Heart left ventricle (tissue), 16 donors: ENCODE measurements around the gene ALDH9A1. TPM values are rescaled to one million over a fixed set of nuclear protein-coding genes. Genes with fewer than 3 reads are reported as not detected.
"Not testable (repeated sequence)": the region's sequence is repeated elsewhere in the genome, so short reads cannot be mapped to it uniquely, and the experiment has no call there.

ENCODE experiments used
- ATAC-seq, 4 donors: fragments of 200-7000 bp; cut with Tn5 transposase; one replicate each; pipeline ENCODE4 v1.9.1; 2020 to 2022; ENCODE audit warnings: moderate library complexity in 4 of 4, mild to moderate bottlenecking in 3 of 4, moderate number of reproducible peaks in 1 of 4
- DNase-seq, 5 donors: peaks; one replicate each; pipeline ENCODE4 v3.0.0-alpha.2; 2020
- H3K27ac ChIP-seq, 12 donors: fragments of 200-600 bp; sonication (generic) in 4 of 12; one replicate each; pipeline versions ENCODE4 v1.5.0 to v1.8.0; 2016 to 2022; ENCODE audit warnings: mild to moderate bottlenecking in 2 of 12
- H3K27me3 ChIP-seq, 9 donors: fragments of 200-600 bp; sonication (generic) in 2 of 9; one replicate each; pipeline versions ENCODE4 v1.5.1 to v1.8.0; 2016 to 2022; ENCODE audit warnings: mild to moderate bottlenecking in 3 of 9
- H3K36me3 ChIP-seq, 9 donors: fragments of 200-600 bp; sonication (generic) in 2 of 9; one replicate each; pipeline versions ENCODE4 v1.5.0 to v1.8.0; 2018 to 2022; ENCODE audit warnings: mild to moderate bottlenecking in 2 of 9
- H3K4me1 ChIP-seq, 12 donors: fragments of 200-600 bp; sonication (generic) in 4 of 12; one replicate each; pipeline versions ENCODE4 v1.5.0 to v1.8.0; 2016 to 2022; ENCODE audit warnings: mild to moderate bottlenecking in 3 of 12
- H3K4me3 ChIP-seq, 12 donors: fragments of 200-600 bp; sonication (generic) in 4 of 12; one replicate each; pipeline versions ENCODE4 v1.5.0 to v1.8.0; 2017 to 2022; ENCODE audit warnings: mild to moderate bottlenecking in 9 of 12, moderate library complexity in 4 of 12
- H3K9me3 ChIP-seq, 12 donors: fragments of 200-600 bp; sonication (generic) in 4 of 12; one replicate each; pipeline versions ENCODE4 v1.5.0 to v1.8.0; 2016 to 2022; ENCODE audit warnings: mild to moderate bottlenecking in 1 of 12
- POLR2A ChIP-seq, 2 donors: fragments of 450-650 bp; IDR thresholded peaks; one replicate each; pipeline ENCODE4 v1.6.1; 2017; ENCODE audit warnings: antibody characterized with exemption in 2 of 2, mild to moderate bottlenecking in 2 of 2, moderate library complexity in 2 of 2
- WGBS, 4 donors: extraction: QIAGEN DNeasy Blood & Tissue Kit in 2 of 4; methylation state at CpG; one replicate each; pipeline versions ENCODE4 v1.1.5 to v1.1.7; 2013 to 2018; 5-methylcytosine and 5-hydroxymethylcytosine counted together
- intact Hi-C, 10 donors: fragments of 100-400 bp; cut with DNase I; formaldehyde crosslinking; loops; one replicate each; pipeline versions ENCODE4 v1.11.1 to v1.14.2; 2022
- polyA plus RNA-seq, 2 donors: library from polyadenylated mRNA; stranded (reverse); fragments of 200-250 nt; gene quantifications; one replicate each; pipeline ENCODE4 v1.2.3, GENCODE V29; 2013
- total RNA-seq, 9 donors: library from RNA; depleted of rRNA in 2 of 9; stranded (reverse); fragments of >200 nt in 2 of 9; fragmentation: NEBNext Ultra II Directional in 3 of 9; extraction: Animal tissue kit (Norgen Biotek cat#: 25700) in 3 of 9; gene quantifications; one replicate each; pipeline versions ENCODE4 v1.1.0 to v1.2.4, GENCODE V29; 2016 to 2023
- TF ChIP-seq, protein P1 (sequence below), 12 donors: fragments of 200-600 bp; sonication (generic) in 4 of 12; IDR thresholded peaks; one replicate each; pipeline versions ENCODE4 v1.5.0 to v1.8.0; 2018 to 2022; ENCODE audit warnings: antibody characterized with exemption in 12 of 12, mild to moderate bottlenecking in 5 of 12
- donor health status: ischemic (EF 13 %, LVEDD 7.1; RV severe dilation, severe dysfunction).
- donor health status: healthy with polysubstance abuse.
- donor health status: DM: no; HTN: yes; CAD: no.
- donor health status: DM: no; HTN: no; CAD: no.
- donor health status: ischemic (EF 25% LVEDD 6.9; RV normal size, moderate dysfunction).
- donor health status: ischemic (EF 25% LVEDD 5.7; RV mildly dilated, moderate dysfunction).
- donor health status: healthy.
- donor health status: DM: yes; HTN: yes; CAD: no.
- donor health status: ischemic (EF 35%, LVEDD 5.7; RV mildly dilated, moderate dysfunction).
- donor health status: nonischemic (EF 11% LVEDD 7.7; RV severe dilation, severe dysfunction).
- donor health status: DM: yes; HTN: yes; CAD: no.
- donor health status: PGD.
- donor health status: ischemic (EF 29% LVEDD 5.4; RV normal size, mild dysfunction).
- donor health status: nonischemic (EF 23%, LVEDD 6.1; RV moderate dilation, normal function).

The ALDH9A1 gene
- total and polyA plus RNA-seq, 11 donors = 21.6 to 77.0 (median 65.7) TPM

DNA sequence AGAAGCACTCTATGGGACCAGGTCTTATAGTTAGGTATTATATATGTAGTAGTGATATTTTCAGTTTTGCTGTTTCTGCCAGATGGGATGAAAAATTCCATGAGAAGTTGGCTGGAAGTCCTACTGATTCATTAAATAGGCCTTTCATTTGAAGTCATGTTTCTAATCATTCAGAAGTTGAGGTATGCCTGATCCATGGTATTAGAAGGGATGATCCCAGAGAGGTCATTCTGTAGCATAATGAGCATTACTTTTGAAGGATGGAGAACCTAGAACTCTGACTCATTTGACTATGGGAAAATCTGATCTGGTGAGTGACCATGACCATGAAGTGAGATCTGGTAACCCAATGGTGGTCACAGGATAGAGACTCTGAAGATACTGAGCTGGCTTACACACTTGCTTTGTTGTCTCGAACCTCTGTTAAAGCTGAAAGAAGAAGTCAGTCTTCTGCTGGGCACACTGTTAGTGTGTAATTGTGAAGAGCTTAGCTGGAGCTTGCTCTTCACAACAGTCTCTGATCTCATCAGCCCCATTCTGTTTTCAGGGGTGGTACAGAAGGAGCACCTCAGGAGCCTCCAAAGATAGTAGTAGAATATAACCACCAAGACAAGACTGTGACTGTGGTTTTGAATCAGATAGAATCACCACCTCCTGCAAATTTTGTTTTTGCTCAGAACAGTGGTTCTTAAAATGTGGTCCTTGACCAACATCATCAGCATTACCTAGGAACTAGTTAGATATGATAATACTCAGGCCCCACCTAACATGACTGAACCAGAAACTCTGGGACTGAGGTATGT, 58.3 kb downstream of the ALDH9A1 start:
- Histone ChIP-seq H3K9me3 (no peaks in the 10 kb centered on the region), H3K4me3 (no peak overlapping the region), H3K4me1 (peaks cover 4 to 89% (median 67%) of the 10 kb centered on the region in 12 donors), H3K27ac (no peak overlapping the region), H3K27me3 (no peaks in the 10 kb centered on the region), H3K36me3 (peaks cover 0 to 56% (median 35%) of the 10 kb centered on the region in 9 donors)
- ATAC-seq (no peak), DNase-seq (no peak)
- intact Hi-C loops = loop anchor here in 4 of 10 donors (10.0 kb wide), 3 partner anchors 55 to 255 kb away; partner anchors contain the start of genes TMCO1 (in 2 of the 4) and ALDH9A1 (in 1 of the 4)
- 73 to 100% (median 95%) methylated on average over 1 of the region's 1 CpG for WGBS, 4 donors
- TF ChIP-seq, protein P1, sequence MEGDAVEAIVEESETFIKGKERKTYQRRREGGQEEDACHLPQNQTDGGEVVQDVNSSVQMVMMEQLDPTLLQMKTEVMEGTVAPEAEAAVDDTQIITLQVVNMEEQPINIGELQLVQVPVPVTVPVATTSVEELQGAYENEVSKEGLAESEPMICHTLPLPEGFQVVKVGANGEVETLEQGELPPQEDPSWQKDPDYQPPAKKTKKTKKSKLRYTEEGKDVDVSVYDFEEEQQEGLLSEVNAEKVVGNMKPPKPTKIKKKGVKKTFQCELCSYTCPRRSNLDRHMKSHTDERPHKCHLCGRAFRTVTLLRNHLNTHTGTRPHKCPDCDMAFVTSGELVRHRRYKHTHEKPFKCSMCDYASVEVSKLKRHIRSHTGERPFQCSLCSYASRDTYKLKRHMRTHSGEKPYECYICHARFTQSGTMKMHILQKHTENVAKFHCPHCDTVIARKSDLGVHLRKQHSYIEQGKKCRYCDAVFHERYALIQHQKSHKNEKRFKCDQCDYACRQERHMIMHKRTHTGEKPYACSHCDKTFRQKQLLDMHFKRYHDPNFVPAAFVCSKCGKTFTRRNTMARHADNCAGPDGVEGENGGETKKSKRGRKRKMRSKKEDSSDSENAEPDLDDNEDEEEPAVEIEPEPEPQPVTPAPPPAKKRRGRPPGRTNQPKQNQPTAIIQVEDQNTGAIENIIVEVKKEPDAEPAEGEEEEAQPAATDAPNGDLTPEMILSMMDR (IDR thresholded peaks at IDR 0.05) = no peak
- no peak for TF ChIP-seq POLR2A (IDR thresholded peaks at IDR 0.05)

- Histone ChIP-seq H3K27ac (peak overlapping the region in 10 of 12 donors; percentile 9 to 69 (median 53)), H3K36me3 (peaks cover 0 to 52% (median 33%) of the 10 kb centered on the region in 9 donors), H3K4me1 (peaks cover 8 to 96% (median 81%) of the 10 kb centered on the region in 12 donors)
- not testable (repeated sequence) for H3K9me3 ChIP-seq, ATAC-seq, H3K27me3 ChIP-seq, DNase-seq, H3K4me3 ChIP-seq
- 72 to 85% (median 82%) methylated on average over 7 of the region's 7 CpGs for WGBS, 4 donors
- intact Hi-C loops = loop anchor here in 4 of 10 donors (10.0 kb wide), 3 partner anchors 57 to 257 kb away; partner anchors contain the start of genes TMCO1 (in 2 of the 4) and ALDH9A1 (in 1 of the 4)
Observed at GRCh38 chr1:165638211-165638610, 60.2 kb downstream of the ALDH9A1 start.

- WGBS, 4 donors = 20 to 33% (median 23%) methylated on average over 1 of the region's 1 CpG
- peak overlapping the region in 11 of 12 donors; percentile 9 to 69 (median 52) for H3K27ac ChIP-seq
- no peak for TF ChIP-seq POLR2A (IDR thresholded peaks at IDR 0.05)
- TF ChIP-seq, protein P1 (IDR thresholded peaks at IDR 0.05) = no peak
- H3K9me3 ChIP-seq = no peaks in the 10 kb centered on the region
- peaks cover 0 to 51% (median 33%) of the 10 kb centered on the region in 9 donors for H3K36me3 ChIP-seq
- intact Hi-C loops = loop anchor here in 4 of 10 donors (10.0 kb wide), 3 partner anchors 57 to 257 kb away; partner anchors contain the start of genes TMCO1 (in 2 of the 4) and ALDH9A1 (in 1 of the 4)
- peak in 3 of 4 donors; percentile 36 to 70 (median 54) for ATAC-seq
- H3K4me3 ChIP-seq = no peak overlapping the region
- H3K4me1 ChIP-seq = peaks cover 8 to 98% (median 84%) of the 10 kb centered on the region in 12 donors
- H3K27me3 ChIP-seq = no peaks in the 10 kb centered on the region
- no peak for DNase-seq
Observed at GRCh38 chr1:165637427-165637826, 60.9 kb downstream of the ALDH9A1 start.

GRCh38 chr1:165635823-165636222, 62.5 kb downstream of the ALDH9A1 start:
- Histone ChIP-seq H3K27ac (peak overlapping the region in 2 of 12 donors; percentile 33 to 69), H3K9me3 (no peaks in the 10 kb centered on the region), H3K4me1 (peaks cover 8 to 87% (median 71%) of the 10 kb centered on the region in 12 donors), H3K27me3 (no peaks in the 10 kb centered on the region), H3K36me3 (peaks cover 0 to 48% (median 33%) of the 10 kb centered on the region in 9 donors), H3K4me3 (no peak overlapping the region)
- DNase-seq = no peak
- 47 to 50% (median 48%) methylated on average over 2 of the region's 2 CpGs for WGBS, 4 donors
- intact Hi-C loops = loop anchor here in 4 of 10 donors (10.0 kb wide), 3 partner anchors 59 to 259 kb away; partner anchors contain the start of genes TMCO1 (in 2 of the 4) and ALDH9A1 (in 1 of the 4)
- no peak for ATAC-seq
- no peak for TF ChIP-seq POLR2A (IDR thresholded peaks at IDR 0.05)
- TF ChIP-seq, protein P1 (IDR thresholded peaks at IDR 0.05) = no peak
